Fibroblast of gingiva (primary cell): ENCODE data around the gene XYLT2.
"Not testable (repeated sequence)": the region's sequence is repeated elsewhere in the genome, so short reads cannot be mapped to it uniquely, and the experiment has no call there.

ENCODE experiments used
- DNase-seq: peaks from one replicate; pipeline ENCODE4 v3.0.0-alpha.2; 2011; ENCODE audit warnings: low read depth

Gene XYLT2

DNA sequence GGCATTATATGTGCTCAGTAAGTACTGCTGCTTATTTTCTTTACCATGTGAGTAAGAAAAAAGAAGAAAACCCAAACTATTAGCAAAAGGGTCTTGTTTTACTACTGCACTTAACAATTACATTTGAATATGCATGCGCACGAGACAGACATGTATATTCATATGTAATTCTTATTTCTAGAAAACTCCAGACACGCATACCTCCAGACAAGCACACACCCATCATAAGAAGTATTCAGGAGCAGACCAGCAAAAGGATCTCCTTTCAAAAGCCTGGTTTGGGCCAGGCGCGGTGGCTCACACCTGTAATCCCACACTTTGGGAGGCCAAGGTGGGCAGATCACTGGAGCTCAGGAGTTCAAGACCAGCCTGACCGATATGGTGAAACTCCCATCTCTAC lies 43.6 kb downstream of the XYLT2 start:
- DNase-seq: no peak

- no peak for DNase-seq
Observed at GRCh38 chr17:50392621-50393020, 46.7 kb downstream of the XYLT2 start.

- no peak for DNase-seq
Observed at GRCh38 chr17:50393700-50394099, 47.8 kb downstream of the XYLT2 start.

DNA sequence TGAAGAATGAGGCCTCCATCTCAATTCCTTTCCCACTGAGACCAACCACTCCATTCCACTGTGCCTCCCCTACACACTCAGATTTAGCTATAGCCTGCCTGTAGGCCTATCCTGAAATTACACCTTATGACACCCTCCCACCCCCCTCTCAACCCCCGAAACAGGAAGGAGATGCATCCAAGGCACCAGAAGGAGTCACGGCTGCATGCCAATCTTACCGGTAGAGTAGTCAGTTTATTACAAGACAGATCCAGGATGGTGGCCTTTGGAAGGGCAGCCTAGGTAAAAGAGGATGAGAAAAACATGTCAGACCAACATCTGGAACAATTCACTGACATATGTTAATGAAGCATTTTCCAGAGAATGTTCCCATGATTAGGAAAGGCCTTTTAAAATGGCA lies 48.8 kb downstream of the XYLT2 start:
- no peak for DNase-seq

DNA sequence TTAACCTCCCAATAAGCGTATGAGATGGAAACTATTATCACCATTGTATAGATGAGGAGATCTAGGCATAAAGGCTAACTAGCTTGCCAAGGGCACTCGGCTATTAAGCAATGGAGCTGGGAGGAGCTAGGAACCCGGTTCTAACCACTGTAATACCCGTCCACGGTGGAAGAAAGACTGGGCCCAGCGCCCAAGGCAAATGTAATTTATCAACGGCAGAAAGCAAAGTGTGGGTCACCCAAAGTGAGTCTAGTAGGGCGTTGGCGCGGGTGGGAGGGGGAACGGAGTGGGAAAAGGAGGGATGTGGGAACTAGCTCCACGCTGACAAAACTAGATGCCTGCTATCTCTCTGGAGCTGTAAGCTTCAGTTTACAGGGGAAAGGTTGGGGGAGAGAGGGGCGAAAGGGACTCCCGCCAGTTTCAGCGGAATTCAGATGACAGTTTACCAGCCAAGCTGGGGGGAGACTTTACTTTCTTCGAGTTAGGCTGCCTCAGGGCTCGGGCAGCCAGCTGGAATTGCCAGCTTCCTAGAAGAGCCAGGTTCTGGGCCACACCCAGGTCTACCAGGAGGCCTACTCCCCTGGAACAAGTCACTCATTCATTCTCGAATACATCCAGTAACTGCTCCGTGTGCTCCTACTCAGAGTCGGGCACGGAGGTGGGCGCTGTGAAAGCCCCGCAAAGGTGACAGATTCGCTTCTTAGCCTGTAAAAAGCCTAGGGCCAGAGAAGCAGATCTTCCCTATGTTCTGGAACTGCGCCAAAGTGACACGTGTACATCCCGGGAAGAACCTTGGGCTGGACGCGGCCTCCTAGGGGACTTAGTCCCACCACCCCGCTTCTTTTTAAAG lies 50.6 kb downstream of the XYLT2 start:
- peak; percentile 69 for DNase-seq

DNA sequence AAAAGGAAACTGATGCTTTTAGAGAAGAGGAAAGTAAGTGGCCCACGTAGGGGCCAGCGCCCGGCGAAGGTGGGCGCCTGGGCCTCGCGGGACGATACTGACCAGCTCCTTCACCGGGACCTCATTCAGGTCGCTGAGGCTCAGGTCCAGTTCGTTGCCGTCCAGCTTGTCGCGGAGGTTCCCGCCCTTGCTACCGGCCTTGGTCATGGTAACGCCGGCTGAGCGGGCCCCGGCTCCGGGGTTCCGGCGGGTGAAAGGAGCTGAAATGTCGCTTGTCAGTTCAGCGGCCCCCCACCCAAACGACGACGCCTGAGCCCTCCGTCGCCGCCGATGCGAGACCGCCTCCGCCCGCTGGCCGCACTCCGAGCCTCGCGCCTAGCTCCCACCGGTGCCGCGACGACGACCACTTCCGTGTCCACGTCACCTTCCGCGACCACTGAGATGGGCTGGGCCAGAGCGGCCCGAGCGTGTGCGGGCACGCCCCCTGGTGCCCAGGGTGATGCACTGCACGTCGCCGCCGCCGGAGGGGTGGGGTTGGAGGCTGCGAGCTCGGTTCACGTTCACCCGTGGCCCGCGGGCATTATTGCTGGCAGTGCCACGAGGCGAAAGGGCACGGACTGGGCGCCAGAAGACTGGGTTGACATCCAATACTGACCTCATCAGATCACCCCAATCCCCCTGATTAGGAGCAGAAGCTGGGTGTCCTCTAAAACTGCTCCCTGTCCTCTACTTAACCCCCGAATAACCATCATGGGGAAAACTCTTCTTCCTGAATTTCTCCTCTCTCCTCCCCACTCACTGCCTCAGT lies 51.4 kb downstream of the XYLT2 start, which contains the start of gene LRRC59:
TSS of gene LRRC59 (minus strand) at position 413 of the 808 bp plus-strand sequence. CDS start at position 207, 206 bp downstream.
- peak; percentile 82 for DNase-seq

DNA sequence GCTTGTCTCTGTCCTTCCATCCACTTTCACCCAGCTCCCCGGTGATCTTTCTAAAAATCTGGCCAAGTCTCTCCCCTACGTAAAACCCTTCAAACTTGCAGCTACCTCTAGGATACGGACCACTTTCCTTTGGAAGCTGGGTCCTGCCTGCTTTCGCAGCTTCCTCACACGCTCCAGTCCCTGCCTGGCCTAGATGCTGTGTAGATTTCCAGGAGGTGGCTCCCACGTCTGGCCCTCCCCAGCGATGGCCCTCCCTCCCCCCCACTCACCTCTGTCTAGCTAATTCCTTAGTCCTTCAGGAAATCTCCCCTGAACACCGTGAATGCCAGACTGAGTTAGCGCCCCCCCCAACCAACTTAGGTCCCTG lies 52.0 kb downstream of the XYLT2 start:
- DNase-seq: no peak

DNA sequence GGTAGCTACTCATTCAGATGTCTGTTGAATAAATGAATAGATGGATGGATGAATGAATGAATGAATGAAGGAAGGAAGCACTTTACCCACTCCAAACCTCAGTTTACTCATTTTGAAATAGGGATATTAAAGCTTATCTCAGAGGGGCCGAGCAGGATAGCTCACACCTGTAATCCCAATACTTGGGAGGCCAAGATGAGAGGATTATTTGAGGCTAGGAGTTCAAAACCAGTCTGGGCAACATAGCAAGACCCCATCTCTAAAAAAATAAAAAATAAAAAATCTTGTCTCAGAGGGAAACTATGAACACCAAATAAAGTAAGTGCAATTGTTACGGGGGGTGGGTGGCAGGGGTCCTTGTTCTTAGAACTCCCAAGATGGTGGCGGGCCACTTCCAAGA lies 52.7 kb downstream of the XYLT2 start:
- DNase-seq: not testable (repeated sequence)

GRCh38 chr17:50399591-50399990 lies 53.7 kb downstream of the XYLT2 start:
- DNase-seq: not testable (repeated sequence)

- DNase-seq: not testable (repeated sequence)
Observed at GRCh38 chr17:50405351-50405750, 59.4 kb downstream of the XYLT2 start.

DNA sequence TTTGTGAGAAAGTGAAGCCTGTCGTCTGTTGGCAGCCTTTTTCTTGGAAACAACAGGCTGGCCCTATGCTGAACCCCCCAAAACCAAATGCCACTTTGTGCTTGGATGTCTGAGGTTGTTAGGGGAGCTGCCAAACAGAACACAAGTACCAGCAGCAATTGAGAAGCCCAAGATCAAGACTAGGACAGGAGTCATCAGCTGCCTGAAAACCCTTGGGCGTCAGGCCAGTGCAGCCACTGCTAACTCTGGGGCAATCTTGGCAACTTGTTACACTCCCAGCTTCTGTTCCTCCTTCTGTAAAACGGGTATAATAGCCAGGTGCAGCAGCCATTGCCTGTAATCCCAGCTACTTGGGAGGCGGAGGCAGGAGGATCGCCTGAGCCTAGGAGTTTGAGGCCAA lies 60.7 kb downstream of the XYLT2 start:
- DNase-seq: no peak

GRCh38 chr17:50407921-50408320 lies 62.0 kb downstream of the XYLT2 start:
- DNase-seq: no peak
